ENCODE measurements around the gene FEZF1. TPM values are rescaled to one million over a fixed set of nuclear protein-coding genes. Genes with fewer than 3 reads are reported as not detected.

The FEZF1 gene
- total RNA-seq, 4 donors from 2014 or later: not detected

DNA sequence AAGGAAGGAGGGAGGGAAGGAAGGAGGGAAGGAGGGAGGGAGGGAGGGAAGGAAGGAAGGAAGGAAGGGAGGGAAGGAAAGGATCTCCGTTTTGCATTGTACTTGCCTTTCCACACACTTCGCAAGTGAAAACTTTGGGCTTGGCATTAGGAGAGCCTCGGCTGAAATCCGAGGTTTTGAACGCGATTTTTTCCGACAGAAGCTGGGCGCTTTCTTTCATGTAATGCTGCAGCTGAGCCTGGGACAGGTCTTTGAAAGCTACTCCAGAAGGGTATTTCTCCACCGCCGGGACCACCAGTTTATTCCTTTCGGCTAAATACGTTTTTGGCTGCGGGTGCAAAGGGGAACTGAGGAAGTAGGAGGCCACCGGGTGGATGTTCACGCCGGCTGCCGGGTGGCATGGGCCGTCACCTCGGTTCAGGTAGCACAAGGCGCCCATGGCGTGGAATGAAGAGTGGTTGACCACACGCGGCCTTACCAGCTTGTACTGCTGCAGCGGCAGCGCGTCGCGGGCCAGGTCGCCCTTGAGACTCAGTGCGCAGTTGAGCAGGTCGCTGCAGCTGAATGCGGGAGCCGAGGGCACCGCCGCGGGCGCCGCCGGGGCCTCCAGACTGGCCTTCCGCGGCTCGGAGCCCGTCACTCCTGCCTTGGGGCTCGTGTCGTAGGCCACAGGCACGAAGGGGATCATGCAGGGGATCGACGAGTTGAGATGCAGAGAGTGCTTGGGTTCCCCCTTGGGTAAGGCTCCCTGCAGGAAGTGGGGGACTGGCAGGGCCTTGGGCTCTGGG, 825 bp downstream of the FEZF1 start:
- 3 to 7% methylated on average over 28 to 29 of the region's 48 CpGs for WGBS, 2 donors
- peak in 1 of 2 donors; percentile 12 for DNase-seq
- Histone ChIP-seq H3K27ac (no peak overlapping the region), H3K27me3 (peaks cover 91% of the 10 kb centered on the region), H3K4me1 (peaks cover 28 to 41% of the 10 kb centered on the region in 2 donors), H3K4me3 (replicated peaks in 1 of 3) (no peak overlapping the region), H3K9me3 (no peaks in the 10 kb centered on the region), H3K36me3 (no peaks in the 10 kb centered on the region)
- TF ChIP-seq POLR2A (IDR thresholded peaks at IDR 0.05) (no peak), CTCF (IDR thresholded peaks at IDR 0.05) (no peak)
- intact Hi-C loops (cut with DNase I): no loop called here

DNA sequence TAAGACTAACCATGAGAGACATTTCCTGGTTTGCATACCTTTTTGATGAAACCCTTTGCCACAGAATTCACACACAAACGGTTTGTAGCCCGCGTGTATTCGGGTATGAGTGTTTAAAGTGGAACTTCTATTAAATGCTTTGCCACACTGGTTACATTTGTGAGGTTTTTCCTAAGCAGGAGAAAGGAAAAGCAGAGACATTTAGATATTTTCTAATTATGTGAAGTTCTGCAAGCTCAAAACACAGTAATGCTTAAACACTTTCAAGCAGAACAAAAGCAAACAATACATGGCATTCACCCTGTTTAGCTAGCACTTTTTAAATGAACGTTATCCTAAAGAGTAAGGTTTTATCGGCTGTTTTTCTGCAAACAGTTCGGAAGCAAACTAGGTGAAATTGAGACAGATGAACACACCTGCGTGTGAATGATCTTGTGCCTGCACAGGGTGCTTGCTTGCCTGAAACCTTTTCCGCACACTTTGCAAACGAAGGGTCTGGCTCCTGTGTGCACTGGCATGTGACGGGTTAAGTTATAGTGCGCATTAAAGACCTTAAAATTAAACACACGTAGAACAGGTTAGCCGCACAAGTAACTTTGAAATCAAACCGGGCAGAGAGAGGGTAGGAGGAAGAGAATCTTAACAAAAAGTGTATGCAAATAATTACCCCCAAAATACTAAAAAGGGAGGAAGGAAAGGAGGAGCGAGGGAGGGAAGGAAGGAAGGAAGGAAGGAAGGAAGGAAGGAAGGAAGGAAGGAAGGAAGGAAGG, 1.6 kb downstream of the FEZF1 start:
- peaks cover 85% of the 10 kb centered on the region for H3K27me3 ChIP-seq
- intact Hi-C loops (cut with DNase I): no loop called here
- TF ChIP-seq CTCF (IDR thresholded peaks at IDR 0.05) (no peak), POLR2A (IDR thresholded peaks at IDR 0.05) (no peak)
- DNase-seq: no peak
- peaks cover 28 to 41% of the 10 kb centered on the region in 2 donors for H3K4me1 ChIP-seq
- whole genome bisulfite sequencing, 2 donors: 11 to 13% methylated on average over 16 of the region's 16 CpGs
- H3K9me3 ChIP-seq: no peaks in the 10 kb centered on the region
- H3K4me3 ChIP-seq (replicated peaks in 1 of 3): no peak overlapping the region
- no peak overlapping the region for H3K27ac ChIP-seq
- no peaks in the 10 kb centered on the region for H3K36me3 ChIP-seq

GRCh38 chr7:122301858-122302760, 2.4 kb downstream of the FEZF1 start:
- TF ChIP-seq CTCF (IDR thresholded peaks at IDR 0.05): no peak
- no peak for TF ChIP-seq POLR2A (IDR thresholded peaks at IDR 0.05)
- no peaks in the 10 kb centered on the region for H3K36me3 ChIP-seq
- H3K27ac ChIP-seq: no peak overlapping the region
- H3K27me3 ChIP-seq: peaks cover 76% of the 10 kb centered on the region
- 17 to 18% methylated on average over 22 to 35 of the region's 35 CpGs for WGBS, 2 donors
- intact Hi-C loops (cut with DNase I): no loop called here
- H3K9me3 ChIP-seq: no peaks in the 10 kb centered on the region
- no peak overlapping the region for H3K4me3 ChIP-seq (replicated peaks in 1 of 3)
- DNase-seq: no peak
- H3K4me1 ChIP-seq: peaks cover 28 to 41% of the 10 kb centered on the region in 2 donors

- DNase-seq: no peak
- Histone ChIP-seq H3K27ac (no peak overlapping the region), H3K36me3 (no peaks in the 10 kb centered on the region), H3K4me1 (peaks cover 28 to 34% of the 10 kb centered on the region in 2 donors), H3K27me3 (peaks cover 67% of the 10 kb centered on the region), H3K4me3 (replicated peaks in 1 of 3) (no peak overlapping the region), H3K9me3 (no peaks in the 10 kb centered on the region)
- TF ChIP-seq CTCF (IDR thresholded peaks at IDR 0.05) (no peak), POLR2A (IDR thresholded peaks at IDR 0.05) (no peak)
- intact Hi-C loops (cut with DNase I): no loop called here
- 29 to 34% methylated on average over 11 of the region's 11 CpGs for WGBS, 2 donors
Measured at GRCh38 chr7:122300956-122301833, 3.4 kb downstream of the FEZF1 start.
